Measurements from ENCODE around the gene SFXN4. TPM values are rescaled to one million over a fixed set of nuclear protein-coding genes. Genes with fewer than 3 reads are reported as not detected.

The SFXN4 gene
- total and polyA plus RNA-seq, 2 of the 13 experiments (the other 11 are each of a cell fraction or from before 2014, with no cell fraction given): 47.7 to 64.9 TPM

GRCh38 chr10:119103903-119104653, 61.4 kb downstream of the SFXN4 start, which contains the start of gene DENND10 (continued):
- no peak for TF ChIP-seq ESRRA (CRISPR knock-in tag; IDR thresholded peaks at IDR 0.05; ENCODE audit: low read depth)
- 0 out of 2 replicates have a peak, but pooled peaks have one; percentile 11 for TF ChIP-seq ELF3 (CRISPR knock-in tag; IDR thresholded peaks at IDR 0.05)
- TF ChIP-seq ZBTB7A (CRISPR knock-in tag; IDR thresholded peaks at IDR 0.05): no peak
- peak; percentile 74; the same call in 1 of the 2 replicates for TF ChIP-seq ZSCAN12 (CRISPR knock-in tag; IDR thresholded peaks at IDR 0.05)
- TF ChIP-seq ZNF142 (CRISPR knock-in tag; IDR thresholded peaks at IDR 0.05): 0 out of 2 replicates have a peak, but pooled peaks have one; percentile 5
- TF ChIP-seq PRDM4 (CRISPR knock-in tag; IDR thresholded peaks at IDR 0.05; ENCODE audit: borderline replicate concordance): no peak
- TF ChIP-seq ZSCAN31 (CRISPR knock-in tag; IDR thresholded peaks at IDR 0.05; ENCODE audit: low read depth): peak; percentile 48; the same call in 1 of the 2 replicates
- TF ChIP-seq ARID3A (IDR thresholded peaks at IDR 0.05; ENCODE audit: low read depth, low read length): no peak
- no peak for TF ChIP-seq ZNF230 (CRISPR knock-in tag; IDR thresholded peaks at IDR 0.05)
- TF ChIP-seq ZNF839 (CRISPR knock-in tag; IDR thresholded peaks at IDR 0.05; ENCODE audit: borderline replicate concordance): no peak
- TF ChIP-seq ZNF101 (CRISPR knock-in tag; IDR thresholded peaks at IDR 0.05; ENCODE audit: borderline replicate concordance, low read depth): no peak
- TF ChIP-seq FOXO1 (CRISPR knock-in tag; IDR thresholded peaks at IDR 0.05): no peak; the same call in 1 of the 2 replicates
- TF ChIP-seq KLF13 (CRISPR knock-in tag; IDR thresholded peaks at IDR 0.05): no peak
- no peak for TF ChIP-seq POLR2AphosphoS2 (IDR thresholded peaks at IDR 0.05; ENCODE audit: low read depth, low read length)
- TF ChIP-seq ZZZ3 (CRISPR knock-in tag; IDR thresholded peaks at IDR 0.05; ENCODE audit: borderline replicate concordance): no peak
- no peak for TF ChIP-seq SP1 (IDR thresholded peaks at IDR 0.05)
- peak; percentile 73 for TF ChIP-seq SP1 (CRISPR knock-in tag; IDR thresholded peaks at IDR 0.05)
- no peak for TF ChIP-seq ZNF761 (CRISPR knock-in tag; conservative IDR thresholded peaks at IDR 0.05)
- TF ChIP-seq ZBTB8A (CRISPR knock-in tag; IDR thresholded peaks at IDR 0.05; ENCODE audit: borderline replicate concordance, low read depth): no peak
- no peak; the same call in 1 of the 2 replicates for TF ChIP-seq MAX (IDR thresholded peaks at IDR 0.05)
